NCI-H510A treated with DMSO at 0.1 percent for 48 hours (cell line): ENCODE measurements around the gene FARP2.

Experiments used
- DNase-seq: peaks from one replicate; lab custom pipeline; 2025; lab: John Stamatoyannopoulos, UW

Gene FARP2

GRCh38 chr2:241329669-241330615 is 26.1 kb upstream of the FARP2 start:
- no peak for DNase-seq

DNA sequence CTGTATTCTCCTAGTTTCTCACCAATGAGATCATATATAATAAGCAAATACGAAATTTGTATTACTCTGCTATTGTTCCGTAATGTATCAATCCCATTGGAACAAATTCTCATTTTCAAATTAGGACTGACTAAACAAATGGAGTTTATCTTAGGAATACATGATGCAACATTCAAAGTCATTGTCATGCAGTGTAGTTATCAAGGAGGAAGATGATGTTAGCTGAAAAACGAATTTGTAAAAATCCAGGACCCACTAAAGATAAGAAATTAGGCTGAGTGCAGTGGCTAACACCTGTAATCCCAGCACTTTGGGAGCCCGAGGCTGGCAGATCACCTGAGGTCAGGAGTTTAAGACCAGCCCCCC is 25.5 kb upstream of the FARP2 start:
- no peak for DNase-seq

- DNase-seq = peak; percentile 76
These were observed 21.3 kb upstream of the FARP2 start for GRCh38 chr2:241334813-241335212.

DNA sequence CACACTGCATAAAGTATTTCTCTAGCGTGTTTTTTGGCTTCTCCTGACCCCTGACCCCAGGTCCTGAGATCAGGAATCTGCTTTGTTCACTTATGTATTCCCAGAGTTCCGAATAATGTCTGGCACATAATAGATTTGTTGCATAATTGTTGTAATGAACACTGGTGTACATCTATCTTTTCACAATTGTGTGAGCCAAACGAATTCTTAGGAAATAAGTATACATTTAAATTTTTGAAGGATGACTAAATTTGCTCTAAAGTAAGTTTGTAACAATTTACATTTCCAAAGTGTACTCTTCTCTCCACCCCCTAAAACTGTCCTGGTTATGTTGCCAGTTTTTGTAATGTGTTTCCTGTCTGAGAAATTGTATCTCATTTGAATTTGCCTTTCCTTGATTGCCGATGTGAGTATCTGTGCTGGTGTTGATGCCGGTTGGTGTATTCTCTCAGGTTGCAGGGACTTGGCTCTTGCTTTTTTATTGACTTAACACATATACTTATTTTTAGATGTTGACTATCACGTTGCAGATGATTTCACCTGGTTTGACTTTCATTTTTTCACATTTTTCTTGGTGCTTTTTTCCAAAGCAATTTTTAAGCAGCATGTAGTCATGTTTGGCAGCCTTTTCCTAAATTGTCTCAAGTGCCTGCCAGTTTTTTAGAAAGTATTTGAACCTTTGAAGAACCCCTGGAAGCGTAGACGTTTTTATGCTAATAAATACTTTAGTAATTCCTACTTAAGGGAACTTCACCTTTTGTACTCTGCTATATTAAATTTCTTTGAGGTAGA is 16.1 kb upstream of the FARP2 start:
- DNase-seq = no peak

DNA sequence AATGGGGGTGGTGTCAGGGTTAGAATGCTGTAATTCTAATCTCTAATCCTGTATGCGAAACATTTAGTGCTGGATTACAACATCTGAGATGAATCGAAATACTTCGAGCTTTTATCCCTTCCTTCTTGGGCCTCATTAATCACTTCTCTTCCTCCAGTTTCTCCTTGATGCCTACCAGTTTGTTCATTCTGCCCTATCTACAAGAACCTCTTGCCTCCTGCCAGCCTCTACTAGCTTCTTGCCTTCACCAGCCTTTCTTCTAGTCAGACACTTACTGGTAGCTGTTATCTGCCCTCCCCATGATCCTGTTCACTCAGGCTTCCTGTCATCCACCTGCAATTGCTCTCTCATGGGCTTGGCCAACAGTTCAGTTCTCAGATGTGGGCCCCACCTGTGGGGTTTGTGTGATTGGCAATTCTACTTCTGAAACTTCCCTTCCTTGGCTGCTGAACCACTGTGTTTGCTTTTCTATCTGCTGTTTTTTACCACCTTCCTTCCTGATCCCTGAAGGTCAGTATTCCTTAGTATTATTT is 15.4 kb upstream of the FARP2 start:
- no peak for DNase-seq

DNA sequence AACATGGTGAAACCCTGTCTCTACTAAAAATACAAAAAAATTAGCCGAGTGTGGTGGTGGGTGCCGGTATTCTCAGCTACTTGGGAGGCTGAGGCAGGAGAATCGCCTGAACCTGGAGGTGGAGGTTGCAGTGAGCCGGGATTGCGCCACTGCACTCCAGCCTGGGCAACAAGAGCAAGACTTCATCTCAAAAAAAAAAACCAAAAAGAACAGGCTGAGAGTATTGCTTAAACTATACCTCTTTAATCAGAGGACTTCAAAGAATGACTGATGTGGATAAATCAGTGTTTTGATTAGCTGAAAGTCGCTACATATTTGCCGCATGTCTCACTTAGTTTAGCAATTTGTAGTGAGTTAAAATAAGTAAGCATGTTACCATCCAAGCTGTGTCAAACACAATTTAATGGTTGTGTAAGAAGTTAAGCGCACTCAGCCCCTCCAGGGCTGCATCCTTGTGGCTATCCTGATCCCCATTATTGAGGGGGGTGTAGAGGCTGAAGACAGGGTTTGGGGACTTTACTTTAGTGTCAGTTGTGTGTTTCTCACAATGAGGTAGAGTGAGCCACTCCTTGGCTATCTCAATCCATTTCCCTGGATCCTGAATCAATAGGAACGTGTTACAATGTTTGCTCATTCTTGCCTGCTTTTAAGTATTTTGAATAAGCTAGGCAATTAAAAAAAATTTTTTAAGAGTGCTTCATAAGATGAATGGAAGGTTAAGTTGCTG is 11.0 kb upstream of the FARP2 start:
- DNase-seq = no peak

DNA sequence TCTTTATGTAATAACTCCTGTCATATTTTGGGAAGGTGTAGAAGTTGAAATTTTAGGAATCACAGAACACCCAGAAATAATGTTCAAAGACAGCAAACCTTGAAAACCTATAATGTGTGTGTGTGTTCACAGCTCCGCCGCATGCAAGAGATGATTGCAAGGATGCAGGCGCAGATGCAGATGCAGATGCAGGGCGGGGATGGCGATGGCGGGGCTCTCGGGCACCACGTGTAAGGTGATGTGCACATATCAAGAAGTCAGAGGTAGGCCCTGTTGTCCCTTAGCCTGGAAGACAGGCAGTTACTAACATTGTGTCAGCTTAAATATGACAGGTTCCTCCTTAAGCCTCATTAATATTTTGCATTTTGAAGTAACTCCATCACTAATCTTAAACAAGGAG is 6.1 kb upstream of the FARP2 start:
- no peak for DNase-seq

DNA sequence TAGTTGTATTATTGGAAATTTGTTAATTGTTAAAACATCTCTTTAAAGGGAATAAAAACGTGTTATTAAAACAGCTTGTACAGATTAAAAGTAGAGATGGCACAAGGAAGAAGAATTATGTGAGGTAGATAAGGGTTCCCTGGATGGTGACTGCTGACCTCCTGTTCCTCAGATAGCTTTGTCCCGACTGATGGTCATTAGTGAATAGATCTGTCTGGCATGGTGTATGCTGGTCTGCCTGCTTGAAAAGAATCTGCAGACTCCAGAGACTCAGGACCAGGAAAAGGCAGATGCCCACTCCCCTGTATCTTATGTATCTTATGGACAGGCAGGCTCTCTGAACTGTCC is 5.6 kb upstream of the FARP2 start:
- DNase-seq = no peak

- DNase-seq = no peak
These were observed 5.0 kb upstream of the FARP2 start for GRCh38 chr2:241350878-241351639.

GRCh38 chr2:241351640-241352031 is 4.4 kb upstream of the FARP2 start:
- DNase-seq = no peak

GRCh38 chr2:241352227-241352626 is 3.9 kb upstream of the FARP2 start:
- DNase-seq = no peak

GRCh38 chr2:241354668-241355658 is 1.1 kb upstream of the FARP2 start:
- peak; percentile 27 for DNase-seq

DNA sequence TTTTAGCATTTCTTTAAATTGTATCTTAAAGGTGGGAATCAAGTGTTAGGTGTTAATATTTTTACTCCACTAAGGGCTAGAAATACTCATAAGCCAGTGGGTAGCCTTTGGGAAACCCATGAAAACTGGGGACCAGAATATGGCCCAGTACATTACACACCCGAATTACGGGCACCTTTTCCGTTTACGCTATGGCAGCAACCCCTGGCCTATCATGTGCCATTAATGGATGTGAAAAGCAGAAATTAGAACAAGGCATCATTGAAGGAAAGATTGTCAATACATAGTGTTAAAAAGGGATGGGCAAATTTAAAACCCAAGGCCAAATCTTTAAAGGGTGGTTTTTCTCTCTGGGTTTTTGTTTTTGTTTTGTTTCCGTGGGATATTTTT is 781 bp downstream of the FARP2 start:
- DNase-seq = no peak

DNA sequence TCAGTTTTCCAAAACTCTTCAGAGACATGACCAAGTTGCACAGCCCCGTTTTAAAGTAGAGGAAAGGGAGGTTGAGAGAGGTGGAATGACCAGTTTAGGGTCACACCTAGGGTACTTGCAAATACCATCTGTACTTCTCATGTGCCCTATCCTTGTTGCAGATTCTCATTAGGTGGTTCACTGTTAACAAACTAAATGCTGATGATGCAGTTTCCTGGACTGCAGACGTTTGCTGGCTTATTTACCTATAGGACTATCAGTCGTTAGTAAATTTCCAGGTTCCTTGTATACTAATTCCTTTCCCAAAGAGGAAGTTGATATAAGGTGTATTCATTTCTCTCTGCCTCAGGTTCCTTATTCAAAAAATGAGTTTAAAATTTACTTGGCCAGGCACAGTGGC is 1.4 kb downstream of the FARP2 start:
- peak; percentile 37 for DNase-seq

DNA sequence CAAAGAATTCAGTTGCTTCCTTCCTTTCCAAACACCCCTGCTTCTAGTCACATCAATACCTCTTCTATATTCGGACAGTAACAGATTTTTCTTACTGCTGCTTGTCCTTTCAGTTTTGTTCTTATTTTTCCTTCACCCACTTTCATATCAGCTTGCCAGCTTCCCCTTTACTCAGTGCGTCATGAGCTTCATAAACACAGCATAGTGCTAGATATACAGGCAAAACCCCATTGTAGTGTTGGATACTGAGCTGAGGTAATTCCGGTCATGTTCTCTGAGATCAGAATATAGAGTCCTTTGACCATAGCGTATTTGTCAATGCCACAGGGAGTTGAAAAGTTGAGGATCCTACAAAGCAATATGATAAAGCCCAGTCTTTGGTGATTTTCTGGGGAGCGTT is 2.4 kb downstream of the FARP2 start:
- DNase-seq = no peak

DNA sequence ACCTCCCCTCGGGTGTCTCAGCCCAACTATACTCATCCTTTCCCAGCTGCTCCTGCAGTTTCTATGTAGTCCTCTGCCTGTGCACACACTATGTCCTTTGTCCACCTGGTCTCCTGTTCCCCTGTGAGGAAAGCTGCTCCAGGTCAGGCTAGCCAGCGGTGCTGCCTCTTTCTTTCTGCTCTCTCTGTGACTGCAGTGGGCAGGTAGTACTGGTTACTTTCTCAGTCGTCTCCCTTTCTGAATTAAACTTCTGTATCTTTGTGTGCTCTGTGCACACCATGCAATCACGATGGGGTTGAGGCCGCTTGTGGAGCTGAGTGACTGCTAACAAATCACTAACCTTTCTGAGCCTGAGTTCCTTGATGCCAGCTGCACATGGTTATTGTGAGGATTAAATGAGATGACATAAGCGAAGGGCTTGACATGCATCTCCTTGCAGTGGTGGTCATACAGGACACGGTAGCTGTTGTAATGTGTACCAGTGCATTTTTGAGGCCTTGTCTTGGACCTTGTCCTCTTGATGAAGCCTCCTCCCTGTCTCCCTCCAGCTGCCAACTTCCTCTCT is 3.5 kb downstream of the FARP2 start:
- no peak for DNase-seq

DNA sequence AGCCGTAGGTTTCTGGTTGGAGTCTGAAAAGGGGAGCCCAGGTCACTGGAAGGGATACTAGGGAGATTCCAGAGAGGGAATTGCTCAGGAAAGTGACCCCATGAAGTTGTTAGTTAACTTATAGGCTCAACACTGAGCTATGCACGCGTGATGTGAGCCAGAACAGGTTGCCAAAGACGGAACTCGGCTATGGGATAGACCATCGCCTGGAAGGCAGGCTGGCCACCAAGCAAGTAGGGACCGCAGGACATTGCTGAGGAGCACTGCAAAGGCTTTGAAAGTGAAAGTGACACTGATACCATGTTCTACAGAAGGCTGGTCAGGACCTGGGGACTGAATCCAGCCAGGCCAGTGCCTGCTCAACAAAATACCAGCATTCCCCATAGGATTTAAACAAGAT is 7.3 kb downstream of the FARP2 start:
- no peak for DNase-seq

DNA sequence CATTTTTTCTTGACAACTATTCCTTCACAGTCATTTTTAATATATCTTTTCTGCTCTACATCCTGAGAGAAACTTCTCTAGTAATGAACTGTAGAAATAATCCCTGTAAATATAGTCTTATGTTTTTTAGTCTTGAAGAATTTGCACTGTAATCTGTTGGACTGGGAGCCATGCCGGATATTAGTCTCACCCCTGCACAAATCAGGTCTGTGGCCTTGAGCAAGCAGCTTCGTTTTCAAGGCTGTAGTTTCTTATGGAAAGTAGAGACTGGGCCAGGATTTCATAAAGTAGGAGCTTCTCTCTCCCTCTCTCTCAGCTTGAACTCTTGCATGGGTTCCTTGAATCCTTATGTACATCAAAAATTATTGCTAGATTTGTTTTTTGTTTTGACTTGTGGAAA is 8.7 kb downstream of the FARP2 start:
- DNase-seq = no peak

- DNase-seq = peak; percentile 49
These were observed 10.6 kb downstream of the FARP2 start for GRCh38 chr2:241366678-241367077.

DNA sequence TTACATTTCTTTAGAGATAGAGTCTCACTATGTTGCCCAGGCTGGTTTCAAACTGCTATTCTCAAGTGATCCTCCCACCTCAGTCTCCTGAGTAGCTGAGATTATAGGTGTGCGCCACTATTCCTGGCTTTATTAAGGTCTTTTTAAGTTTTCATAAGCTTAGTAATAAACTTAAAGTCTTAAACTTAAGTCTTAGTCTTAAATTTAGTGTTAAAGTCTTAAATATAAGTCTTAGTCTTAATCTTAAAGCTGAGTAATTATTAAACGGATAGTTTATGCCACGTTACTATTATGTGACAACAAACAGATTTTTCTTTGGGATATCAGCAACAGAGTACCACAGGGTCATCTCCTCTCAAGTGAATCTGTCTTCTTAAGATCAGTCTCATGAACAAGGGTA is 12.6 kb downstream of the FARP2 start:
- no peak for DNase-seq
